ENCODE measurements around the gene TMEM121.
"Not testable (repeated sequence)": the region's sequence is repeated elsewhere in the genome, so short reads cannot be mapped to it uniquely, and the experiment has no call there.

TMEM121 gene

GRCh38 chr14:105547072-105547471, 20.7 kb downstream of the TMEM121 start:
- not testable (repeated sequence) for DNase-seq

GRCh38 chr14:105547741-105548169, 21.4 kb downstream of the TMEM121 start:
- no peak for DNase-seq

GRCh38 chr14:105549481-105549880, 23.1 kb downstream of the TMEM121 start:
- DNase-seq: no peak

- no peak for DNase-seq
These were observed 27.6 kb downstream of the TMEM121 start for GRCh38 chr14:105554022-105554421.

- no peak for DNase-seq
These were observed 28.1 kb downstream of the TMEM121 start for GRCh38 chr14:105554523-105554922.

- DNase-seq: not testable (repeated sequence)
These were observed 31.3 kb downstream of the TMEM121 start for GRCh38 chr14:105557671-105558070.

- not testable (repeated sequence) for DNase-seq
These were observed 32.2 kb downstream of the TMEM121 start for GRCh38 chr14:105558449-105559154.

- DNase-seq: not testable (repeated sequence)
These were observed 33.1 kb downstream of the TMEM121 start for GRCh38 chr14:105559384-105560047.

GRCh38 chr14:105560048-105560669, 33.8 kb downstream of the TMEM121 start:
- DNase-seq: not testable (repeated sequence)

GRCh38 chr14:105561345-105561744, 35.0 kb downstream of the TMEM121 start:
- not testable (repeated sequence) for DNase-seq

GRCh38 chr14:105562713-105563346, 36.4 kb downstream of the TMEM121 start:
- no peak for DNase-seq

- DNase-seq: no peak
These were observed 37.0 kb downstream of the TMEM121 start for GRCh38 chr14:105563347-105563737.

- not testable (repeated sequence) for DNase-seq
These were observed 38.2 kb downstream of the TMEM121 start for GRCh38 chr14:105564536-105564935.

- not testable (repeated sequence) for DNase-seq
These were observed 39.0 kb downstream of the TMEM121 start for GRCh38 chr14:105565185-105565919.

GRCh38 chr14:105566248-105567163, 40.1 kb downstream of the TMEM121 start:
- DNase-seq: not testable (repeated sequence)

- DNase-seq: not testable (repeated sequence)
These were observed 41.1 kb downstream of the TMEM121 start for GRCh38 chr14:105567164-105568103.

GRCh38 chr14:105568140-105568843, 41.9 kb downstream of the TMEM121 start:
- not testable (repeated sequence) for DNase-seq

- no peak for DNase-seq
These were observed 42.7 kb downstream of the TMEM121 start for GRCh38 chr14:105568859-105569766.
